ENCODE measurements around the gene TP53.
"Not testable (repeated sequence)": the region's sequence is repeated elsewhere in the genome, so short reads cannot be mapped to it uniquely, and the experiment has no call there.

TP53 gene

GRCh38 chr17:7629939-7630571, 57.2 kb downstream of the TP53 start, which contains the start of gene SHBG:
Gene SHBG, plus strand, starts transcription at chr17:7630135. Its CDS starts 38 bp downstream, at chr17:7630173.
- DNase-seq, result no peak

- peak; percentile 84 to 86 for DNase-seq
Measured at GRCh38 chr17:7627250-7628121, 59.8 kb downstream of the TP53 start, which contains the start of gene SAT2. Gene SAT2, minus strand, starts transcription at chr17:7627821. Its CDS starts 186 bp downstream, at chr17:7627635.

- no peak for DNase-seq
Measured at GRCh38 chr17:7626956-7627249, 60.4 kb downstream of the TP53 start.

- no peak for DNase-seq
Measured at GRCh38 chr17:7626307-7626706, 61.0 kb downstream of the TP53 start.

GRCh38 chr17:7625749-7626148, 61.5 kb downstream of the TP53 start:
- not testable (repeated sequence) for DNase-seq

- DNase-seq, result no peak
Measured at GRCh38 chr17:7623661-7624060, 63.6 kb downstream of the TP53 start.

GRCh38 chr17:7620835-7621234, 66.5 kb downstream of the TP53 start:
- no peak for DNase-seq

- no peak for DNase-seq
Measured at GRCh38 chr17:7618608-7619007, 68.7 kb downstream of the TP53 start.

Measured in SW 1271 (cell line).